NCI-H1048 (cell line): Measurements from ENCODE around the gene VPS41.

Experiments
- DNase-seq: peaks from one replicate; lab custom pipeline; 2025; lab: John Stamatoyannopoulos, UW

The VPS41 gene

DNA sequence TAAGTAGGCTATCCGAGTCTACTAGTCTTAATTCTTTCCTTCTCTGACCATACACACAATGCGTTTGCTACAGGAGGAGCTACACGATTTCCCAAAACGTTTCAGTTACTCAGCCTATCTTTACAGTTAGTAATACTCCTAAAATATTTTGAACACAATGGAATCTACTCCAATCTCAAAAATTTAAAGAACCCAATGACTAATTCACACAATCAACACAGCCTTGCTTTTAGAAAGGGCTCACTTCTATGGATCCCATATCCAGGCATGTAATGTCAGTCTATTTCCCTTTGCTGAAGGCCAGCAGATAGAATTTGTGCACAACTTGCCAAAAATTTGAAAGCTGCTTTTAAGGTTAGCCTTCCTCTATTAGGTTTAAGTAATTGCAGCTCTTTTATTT is 107.2 kb downstream of the VPS41 start:
- DNase-seq, result no peak

DNA sequence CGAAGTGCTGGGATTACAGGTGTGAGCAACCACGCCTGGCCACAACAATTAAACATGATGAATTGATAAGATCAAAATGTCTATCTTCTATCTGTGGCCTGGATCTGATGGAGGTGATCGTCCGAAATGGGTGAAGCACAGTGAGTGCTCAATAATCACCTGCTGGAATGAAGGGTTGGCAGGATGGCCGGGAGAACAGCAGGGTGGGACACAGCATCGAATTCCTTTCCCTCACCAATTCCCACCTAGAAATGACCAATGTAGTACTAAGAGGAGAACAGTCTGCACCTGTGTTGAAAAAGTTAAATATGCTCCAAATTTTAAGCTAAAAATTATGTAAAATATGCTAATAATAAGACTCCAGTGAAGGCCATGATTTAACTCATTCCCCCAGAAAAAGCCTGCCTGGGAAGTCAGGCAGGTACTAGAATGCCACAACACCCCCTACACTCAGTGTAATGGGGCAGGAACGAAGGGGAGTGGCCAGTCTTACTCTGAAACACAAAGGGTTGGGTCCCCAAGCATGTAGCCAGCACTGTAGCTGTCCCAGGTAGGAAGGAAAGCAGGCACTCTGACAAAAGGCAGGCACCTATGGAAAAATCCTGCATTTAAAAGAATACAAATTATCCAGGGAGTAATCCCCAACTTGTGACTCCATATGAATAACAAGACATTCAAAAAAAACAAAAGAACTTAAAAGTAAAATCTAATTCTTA is 110.3 kb downstream of the VPS41 start:
- no peak for DNase-seq

DNA sequence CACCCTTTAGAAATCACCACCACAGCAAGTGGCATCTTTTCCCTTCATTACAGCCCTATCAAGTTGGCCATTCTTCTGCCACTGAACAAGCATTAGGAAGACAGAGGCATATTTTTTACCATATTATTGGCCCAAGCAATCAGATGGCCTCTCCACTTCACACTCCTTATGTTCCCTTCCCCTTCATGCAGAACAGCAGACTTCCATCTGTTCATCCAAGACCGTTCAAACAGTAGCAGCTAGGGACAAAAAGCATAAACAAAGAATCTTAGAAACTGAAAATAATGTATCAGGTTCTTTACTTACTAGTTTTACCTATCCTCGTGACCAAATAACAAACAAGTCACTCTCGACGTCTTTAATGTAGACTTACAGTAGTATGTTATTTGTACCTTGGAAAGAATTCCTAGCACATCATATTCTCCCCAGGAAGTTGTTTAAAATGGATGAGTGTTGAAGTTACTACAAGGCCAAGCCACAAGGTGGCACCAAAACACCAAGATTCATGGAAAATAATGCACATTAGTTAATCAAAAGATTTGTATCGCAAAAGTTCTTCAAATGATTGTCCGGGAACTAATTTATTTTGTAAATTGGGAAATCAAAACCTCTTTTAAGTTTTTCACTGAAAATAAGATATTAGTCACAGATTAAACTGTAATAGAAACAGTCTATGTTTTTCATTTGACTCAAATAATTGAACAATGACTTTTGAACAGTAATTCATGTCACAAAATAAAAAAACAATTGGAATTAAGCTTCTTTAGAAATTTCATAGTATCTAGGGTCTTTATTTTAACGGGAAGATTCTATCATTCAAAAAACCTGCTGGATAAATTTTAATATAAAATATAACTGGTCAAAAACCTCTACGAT is 112.1 kb downstream of the VPS41 start:
- DNase-seq, result no peak

DNA sequence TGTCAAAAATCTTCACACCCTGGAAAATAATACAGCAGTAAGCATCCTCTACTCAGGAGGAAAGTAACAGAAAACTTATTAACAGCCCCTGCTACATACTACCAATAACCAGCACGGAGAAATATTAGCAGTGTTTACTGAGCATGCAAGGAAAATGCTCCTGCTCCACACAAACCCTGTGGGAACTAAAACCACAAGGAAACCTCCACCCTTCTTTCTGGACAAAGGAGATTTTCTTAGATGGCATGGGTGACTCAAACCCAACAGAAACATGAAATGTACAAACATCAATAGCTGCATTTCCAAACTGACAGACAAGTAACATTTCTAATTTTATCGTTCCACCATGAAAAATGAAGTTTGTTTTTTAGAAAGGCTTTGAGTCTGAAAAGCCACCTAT is 113.4 kb downstream of the VPS41 start:
- DNase-seq, result no peak

DNA sequence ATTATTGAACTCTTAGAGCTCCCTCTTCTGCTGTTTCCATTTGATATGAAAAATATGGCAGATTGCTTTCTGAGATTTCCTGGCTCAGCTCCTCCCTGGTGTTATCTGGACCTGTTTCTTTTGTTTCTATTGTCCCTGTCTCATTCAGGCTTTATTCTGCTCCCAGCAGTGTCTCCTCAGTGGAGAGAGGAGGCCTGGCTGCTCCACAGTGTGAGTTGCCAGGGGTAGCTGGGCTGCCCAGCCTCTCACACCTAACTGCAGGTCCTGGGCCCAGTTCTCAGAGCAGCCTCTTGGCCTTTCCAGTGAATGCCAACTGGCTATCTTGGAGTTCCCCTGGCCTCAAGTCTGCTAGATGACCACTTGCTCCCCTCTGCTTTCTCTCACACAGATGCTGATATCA is 127.0 kb downstream of the VPS41 start:
- DNase-seq, result no peak

DNA sequence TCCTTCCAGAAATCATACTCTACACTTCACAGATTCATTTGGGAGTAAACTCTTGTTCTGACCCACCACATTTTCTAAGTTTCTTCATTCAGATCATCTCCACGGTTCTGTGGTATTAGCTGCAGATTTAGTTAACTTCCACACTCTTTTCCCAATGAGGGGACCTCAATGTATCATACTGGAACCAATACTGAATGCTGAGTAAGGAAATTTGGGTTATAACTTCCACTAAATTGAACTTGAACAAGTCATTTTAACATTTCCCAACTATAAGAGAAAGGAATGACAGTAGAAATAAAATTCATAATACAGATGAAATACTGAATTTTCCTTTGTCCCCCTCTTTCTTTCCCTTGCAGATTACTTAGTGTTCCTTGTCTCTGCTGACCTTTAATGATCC is 131.4 kb downstream of the VPS41 start:
- DNase-seq, result no peak

DNA sequence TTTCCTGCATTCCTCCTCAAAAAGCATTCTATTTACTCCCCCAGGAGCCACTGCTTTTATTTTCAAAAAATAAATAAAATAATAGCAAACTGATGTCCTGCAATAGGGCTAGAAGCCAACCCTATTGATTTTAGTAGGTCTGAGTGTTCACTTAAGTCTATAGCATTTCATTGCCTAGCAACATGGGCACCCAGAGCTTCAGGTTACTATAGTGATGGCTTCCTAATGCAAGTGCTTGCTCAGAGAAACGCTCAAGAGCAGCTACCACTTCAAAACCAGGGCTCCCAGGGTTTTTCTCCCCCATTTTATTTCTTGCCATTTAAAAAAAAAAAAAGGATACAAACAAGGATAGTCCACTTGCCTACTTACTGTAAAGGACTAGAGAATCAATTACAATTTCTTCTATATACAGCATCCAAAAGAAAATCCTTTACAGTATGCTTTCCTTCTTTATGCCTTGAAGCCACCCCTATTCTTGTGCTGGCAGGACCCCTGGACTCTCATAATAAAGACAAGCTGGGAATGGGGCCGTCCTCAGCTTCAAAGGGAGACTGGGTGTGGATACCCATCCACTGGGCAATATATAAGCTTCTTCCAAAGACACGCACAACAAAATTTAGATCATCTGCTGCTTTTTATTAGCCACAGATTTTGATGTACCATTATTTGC is 133.3 kb downstream of the VPS41 start:
- no peak for DNase-seq

DNA sequence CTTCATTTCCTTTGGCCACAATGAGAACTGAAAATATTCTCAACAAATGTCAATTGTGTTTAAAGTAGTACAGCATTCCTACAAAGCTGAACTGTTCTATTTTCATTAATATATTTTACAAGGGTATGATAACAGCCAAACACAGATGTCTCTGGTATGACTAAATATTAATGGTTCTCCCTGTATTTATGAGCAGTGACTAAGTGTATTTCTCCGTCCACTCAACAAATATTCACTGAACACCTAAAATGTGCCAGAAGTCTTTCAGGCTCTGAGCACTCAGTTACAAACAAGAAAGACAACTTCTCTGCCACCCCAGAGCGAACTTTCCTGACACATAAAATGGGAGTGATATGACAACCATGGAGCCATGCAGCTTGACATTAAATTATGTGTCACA is 135.6 kb downstream of the VPS41 start:
- no peak for DNase-seq

DNA sequence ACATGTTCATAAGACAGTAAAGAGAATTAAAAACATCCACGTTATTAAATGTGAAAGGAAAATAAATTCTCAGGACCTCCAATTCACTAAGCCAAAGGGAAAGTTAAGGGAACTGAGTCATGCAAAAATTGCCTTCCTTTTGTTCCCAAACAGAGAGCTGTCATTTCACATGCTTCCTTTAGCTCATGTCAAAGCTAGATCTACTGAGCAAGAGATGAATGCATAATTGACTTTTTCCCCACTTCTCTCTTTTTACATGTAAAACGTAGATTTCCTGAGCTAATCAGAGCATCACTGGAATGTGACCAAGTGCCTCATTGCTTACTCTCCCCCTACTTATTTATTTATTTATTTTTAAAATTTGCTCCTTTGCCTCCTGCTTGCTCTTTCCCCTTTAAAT is 148.8 kb downstream of the VPS41 start:
- no peak for DNase-seq

DNA sequence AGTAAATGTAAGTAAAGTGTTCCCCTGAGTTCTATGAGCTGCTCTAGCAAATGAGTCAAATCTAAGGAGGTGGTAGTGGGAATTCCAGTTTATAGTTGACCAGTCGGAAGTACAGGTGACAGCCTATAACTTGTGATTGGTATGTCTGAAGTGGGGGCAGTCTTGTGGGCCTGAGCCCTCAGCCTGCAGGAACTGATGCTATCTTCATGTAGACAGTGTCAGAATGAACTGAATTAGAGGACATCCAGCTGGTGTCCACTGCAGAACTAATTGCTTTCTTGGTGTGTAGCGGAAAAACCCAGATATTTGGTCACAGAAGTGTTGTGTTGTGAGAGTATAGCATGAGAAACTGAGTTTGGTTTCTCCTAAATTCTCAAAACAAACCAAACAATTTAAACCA is 150.0 kb downstream of the VPS41 start:
- no peak for DNase-seq

DNA sequence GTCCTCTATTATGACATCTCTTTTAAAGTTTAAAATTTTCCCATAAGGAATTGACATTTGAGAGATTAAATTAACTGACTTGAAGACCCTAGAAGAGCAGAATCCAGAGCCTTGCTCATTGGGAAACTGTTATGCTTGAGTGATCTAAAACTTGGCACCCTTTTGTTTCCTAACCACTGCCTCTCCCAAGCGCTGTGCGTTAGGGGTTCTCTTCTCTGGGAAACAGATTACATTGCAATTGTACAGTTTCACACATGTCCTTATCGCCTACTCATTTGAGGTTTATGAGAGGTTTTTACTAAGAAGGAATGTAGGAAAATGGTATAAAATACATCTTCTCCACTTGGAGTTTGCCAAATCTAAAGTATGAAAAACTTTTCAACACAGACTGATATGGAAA is 151.1 kb downstream of the VPS41 start:
- no peak for DNase-seq

DNA sequence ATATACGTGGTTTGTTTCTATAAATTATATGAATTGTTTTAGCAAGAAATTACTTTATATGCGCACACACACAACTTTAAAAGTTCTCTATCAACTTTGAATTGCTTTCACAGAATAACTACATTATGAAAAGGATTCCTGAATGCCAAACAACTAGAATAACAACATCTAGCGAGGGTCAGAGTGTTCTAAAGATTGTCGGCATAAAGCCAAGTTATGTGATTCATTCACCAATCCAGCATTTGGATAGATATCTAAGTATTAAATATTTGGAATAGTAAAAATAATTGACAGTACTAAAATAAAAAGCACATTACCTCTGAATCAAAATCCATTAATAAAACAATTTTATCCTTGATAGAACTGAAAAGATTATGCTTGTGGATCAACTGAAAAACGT is 152.5 kb downstream of the VPS41 start:
- DNase-seq, result no peak

DNA sequence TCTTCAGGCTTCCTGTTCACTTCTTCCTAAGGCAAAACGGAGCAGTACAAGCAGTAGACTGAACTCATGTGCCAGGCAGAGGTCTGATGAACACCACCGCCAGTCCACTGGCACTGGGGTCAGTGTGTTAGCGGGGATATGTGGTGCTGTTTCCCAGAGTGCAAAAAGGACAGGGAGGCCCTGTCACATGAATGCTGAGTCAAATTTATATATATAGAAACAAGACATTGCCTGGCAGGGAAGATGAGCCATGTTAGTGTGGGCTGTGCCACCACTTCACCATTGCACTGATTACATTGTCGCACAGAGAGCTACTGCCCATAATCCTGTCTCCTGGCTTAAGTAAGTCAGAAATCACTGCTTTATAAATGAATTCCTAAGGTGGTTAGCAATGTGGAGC is 155.6 kb downstream of the VPS41 start:
- no peak for DNase-seq

DNA sequence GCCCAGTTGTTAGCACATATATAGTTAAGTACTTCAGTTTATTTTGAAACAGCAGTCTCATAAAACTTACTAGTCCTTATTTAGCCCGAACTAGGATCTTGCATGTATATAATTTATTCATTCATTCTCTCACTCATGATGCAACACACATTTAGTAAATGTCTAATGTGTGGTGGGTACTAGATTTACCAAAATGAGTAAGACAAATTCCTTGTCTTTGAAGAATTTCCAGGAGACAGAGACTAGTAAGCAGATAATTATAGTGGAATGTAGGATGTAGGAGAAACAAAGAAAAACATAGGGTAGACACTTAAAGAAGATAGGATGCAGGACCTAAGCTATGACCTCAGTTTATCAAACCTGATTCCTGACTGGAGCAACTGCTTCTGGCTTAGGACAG is 157.6 kb downstream of the VPS41 start:
- DNase-seq, result no peak

DNA sequence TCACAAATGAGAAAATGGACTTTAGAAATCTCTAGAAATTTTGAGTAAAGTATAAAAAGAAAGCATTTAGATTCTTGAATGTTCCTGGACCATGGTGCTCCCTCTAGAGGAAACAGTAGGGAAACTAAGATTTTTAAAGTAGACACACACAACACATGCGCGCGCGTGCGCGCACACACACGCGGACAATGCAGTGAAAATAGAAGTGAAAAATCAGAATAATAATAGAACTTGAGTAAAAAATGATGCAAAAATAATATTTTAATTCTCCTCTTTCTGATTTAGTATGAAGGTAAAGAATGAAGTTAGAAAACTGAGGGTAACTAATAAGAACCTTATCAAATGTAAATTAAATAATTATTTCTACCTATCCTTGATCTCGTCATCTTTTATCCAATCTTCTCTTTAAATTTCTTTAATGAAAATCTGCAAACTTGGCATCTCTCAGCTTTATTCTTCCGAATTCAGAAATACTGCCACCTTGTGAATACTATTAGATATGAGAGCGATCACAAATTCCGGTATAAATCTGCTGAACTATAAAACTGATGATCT is 160.9 kb downstream of the VPS41 start:
- DNase-seq, result no peak

DNA sequence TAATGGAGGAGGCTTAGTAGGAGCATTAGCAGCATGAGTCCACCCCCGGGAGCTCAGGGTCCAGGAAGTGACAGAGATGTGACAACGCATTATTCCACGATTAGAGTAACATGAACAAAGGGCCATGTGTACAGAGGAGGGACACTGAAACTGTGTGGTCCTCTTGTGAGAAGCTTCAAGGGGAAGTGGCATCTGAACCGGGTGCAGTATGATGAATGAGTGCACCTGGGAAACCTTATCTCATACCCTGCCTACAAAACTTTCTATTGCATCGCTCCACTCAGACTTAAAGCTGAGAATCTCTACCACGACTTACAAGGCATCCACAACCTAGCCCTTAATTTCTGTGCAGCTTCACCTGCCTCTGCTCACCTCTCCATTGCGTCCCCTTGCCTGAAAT is 162.6 kb downstream of the VPS41 start:
- DNase-seq, result no peak

DNA sequence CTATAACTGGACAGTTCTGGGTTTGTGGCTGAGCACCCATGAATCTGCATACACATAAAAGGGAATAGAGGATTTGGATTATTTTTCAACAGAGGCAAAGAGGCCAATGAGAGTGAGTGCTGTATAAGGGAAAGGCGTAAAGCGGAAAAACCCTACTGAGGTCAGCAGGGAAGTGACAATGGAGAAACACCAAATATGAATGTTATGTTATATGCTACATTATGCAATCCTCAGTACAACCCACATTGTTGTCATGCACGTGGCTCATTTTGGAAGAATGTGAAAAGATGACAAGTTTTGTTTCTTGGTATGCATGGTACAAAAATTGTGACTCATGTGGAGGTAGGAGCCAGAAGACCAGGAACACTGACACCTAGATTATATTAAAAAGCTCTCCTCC is 164.2 kb downstream of the VPS41 start:
- no peak for DNase-seq

DNA sequence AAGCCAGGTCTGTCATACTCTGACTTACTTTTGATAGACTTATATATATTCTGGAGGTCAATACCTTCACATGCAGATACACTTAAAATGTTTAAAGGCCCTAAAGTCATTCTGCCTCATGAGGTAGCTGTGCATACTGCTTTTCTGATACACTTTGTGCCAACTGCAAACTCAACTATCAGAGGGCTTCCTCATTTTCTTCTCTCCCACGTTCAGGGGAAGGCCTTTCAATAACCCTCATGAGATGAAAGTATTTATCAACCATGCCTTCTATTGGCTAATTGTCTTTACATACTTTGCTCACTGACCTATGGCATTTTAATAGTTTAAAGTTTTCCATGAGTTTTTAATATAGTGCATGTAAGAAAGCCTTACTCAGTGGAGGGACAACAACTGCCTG is 165.1 kb downstream of the VPS41 start:
- DNase-seq, result no peak

DNA sequence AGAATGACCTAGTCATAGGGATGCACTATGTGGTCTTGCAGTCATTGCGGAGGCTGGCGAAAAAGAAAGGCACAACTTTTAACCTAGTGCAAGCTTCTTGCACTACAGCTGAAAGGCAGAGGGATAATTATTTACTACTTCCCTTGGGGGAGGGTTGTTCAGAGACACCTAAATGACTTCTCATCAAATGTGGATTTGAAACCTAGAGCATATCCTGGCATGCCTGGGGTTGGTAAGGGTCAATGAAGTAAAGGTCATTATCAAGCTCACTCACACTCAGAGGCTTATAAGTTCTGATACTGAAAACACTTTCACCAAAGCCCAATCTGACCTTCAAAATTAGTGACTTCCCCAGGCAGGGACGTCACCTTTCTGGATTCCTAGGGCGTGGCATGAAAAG is 168.9 kb downstream of the VPS41 start:
- DNase-seq, result no peak

DNA sequence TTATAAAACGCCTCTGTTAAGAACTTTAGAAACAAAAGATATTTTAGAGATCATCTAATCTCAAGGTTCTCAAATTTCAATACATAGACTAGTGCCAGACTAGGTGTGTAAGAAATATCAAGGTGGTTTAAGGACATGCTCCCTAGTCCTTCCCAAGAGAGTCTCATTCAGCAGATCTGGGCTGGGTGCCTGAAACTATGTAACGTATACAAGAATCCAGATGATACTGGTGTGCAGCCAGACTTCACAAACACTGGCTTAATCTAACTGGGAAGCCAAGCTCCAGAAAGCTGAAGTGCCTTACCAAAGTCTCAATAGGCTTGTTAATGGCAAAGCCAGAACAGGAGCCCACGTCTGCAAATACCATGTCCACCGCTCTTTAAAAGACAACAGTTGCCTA is 172.9 kb downstream of the VPS41 start:
- DNase-seq, result no peak

DNA sequence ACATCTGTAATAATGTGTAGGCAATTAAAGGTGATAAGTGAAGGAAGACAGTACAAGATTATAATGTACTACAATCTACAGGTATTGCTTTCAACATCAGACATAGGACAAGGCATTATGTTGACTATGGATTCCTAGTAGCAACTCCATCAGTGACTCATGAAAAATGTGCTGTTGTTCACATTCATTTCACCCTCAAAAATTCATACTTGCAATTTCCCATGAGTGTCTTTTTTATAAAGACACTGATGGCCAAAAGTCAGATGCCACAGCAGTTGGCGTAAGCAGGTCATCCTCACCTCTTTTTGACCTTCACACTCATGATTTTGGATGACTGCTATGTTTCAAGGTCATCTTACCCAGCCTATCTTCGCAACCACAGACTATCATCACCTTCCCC is 177.8 kb downstream of the VPS41 start:
- no peak for DNase-seq

DNA sequence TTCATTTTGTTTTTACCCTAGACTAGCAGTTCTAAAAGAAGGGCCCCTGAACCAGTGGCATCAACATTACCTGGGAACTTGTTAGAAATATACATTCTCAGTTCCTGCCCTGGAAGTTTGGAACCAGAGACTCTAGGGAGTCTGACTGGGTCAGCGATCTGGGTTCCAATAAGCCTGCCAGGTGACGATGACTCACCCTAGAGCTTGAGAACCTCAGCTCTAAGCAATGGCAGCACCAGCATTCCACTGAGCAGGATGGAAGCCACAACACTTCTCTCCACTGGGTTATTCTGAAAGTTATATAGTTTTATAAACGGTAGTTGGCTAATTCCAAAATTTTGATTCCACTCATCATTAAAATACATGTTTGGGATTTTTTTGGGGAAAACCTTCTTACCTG is 180.8 kb downstream of the VPS41 start:
- no peak for DNase-seq
